Measurements from ENCODE around the gene LUC7L3.

The LUC7L3 gene

DNA sequence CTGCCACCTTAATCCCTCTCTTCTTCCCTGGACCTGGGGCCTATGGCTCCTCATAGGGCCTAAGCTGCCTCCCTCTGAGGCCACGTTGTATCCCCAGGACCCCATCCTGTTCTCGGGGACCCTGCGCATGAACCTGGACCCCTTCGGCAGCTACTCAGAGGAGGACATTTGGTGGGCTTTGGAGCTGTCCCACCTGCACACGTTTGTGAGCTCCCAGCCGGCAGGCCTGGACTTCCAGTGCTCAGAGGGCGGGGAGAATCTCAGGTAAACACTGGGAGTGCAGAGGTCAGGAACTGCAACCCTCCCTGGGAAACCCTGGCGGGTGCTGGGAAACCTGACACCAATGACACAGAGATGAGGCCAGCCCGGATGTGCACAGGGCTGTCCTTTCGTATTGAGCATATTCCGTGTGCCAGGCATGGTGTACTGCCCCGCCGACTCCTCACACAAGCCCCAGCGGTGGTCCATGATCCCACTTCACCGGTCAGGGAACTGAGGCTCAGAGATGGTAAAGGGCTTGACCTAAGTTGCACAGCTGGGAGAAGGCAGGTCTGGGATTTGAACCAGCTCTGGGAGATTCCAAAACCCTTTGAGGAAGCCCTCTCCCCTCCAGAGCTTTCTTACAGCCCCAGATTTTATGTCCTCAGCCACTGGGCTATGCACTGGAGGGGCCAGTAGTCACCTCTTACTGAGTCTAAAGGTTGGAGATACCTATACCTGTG is 34.6 kb upstream of the LUC7L3 start:
- DNase-seq: no peak
- no peaks in the 10 kb centered on the region for H3K27me3 ChIP-seq (ENCODE audit: insufficient read depth, low read depth, severe bottlenecking)
- TF ChIP-seq, protein P1, sequence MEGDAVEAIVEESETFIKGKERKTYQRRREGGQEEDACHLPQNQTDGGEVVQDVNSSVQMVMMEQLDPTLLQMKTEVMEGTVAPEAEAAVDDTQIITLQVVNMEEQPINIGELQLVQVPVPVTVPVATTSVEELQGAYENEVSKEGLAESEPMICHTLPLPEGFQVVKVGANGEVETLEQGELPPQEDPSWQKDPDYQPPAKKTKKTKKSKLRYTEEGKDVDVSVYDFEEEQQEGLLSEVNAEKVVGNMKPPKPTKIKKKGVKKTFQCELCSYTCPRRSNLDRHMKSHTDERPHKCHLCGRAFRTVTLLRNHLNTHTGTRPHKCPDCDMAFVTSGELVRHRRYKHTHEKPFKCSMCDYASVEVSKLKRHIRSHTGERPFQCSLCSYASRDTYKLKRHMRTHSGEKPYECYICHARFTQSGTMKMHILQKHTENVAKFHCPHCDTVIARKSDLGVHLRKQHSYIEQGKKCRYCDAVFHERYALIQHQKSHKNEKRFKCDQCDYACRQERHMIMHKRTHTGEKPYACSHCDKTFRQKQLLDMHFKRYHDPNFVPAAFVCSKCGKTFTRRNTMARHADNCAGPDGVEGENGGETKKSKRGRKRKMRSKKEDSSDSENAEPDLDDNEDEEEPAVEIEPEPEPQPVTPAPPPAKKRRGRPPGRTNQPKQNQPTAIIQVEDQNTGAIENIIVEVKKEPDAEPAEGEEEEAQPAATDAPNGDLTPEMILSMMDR (IDR thresholded peaks at IDR 0.05; ENCODE audit: low read depth, low read length): no peak
- no peaks in the 10 kb centered on the region for H3K9me3 ChIP-seq (ENCODE audit: severe bottlenecking)
- no peaks in the 10 kb centered on the region for H3K36me3 ChIP-seq
- H3K4me3 ChIP-seq (ENCODE audit: low read depth, low read length): no peak overlapping the region
- no peak overlapping the region for H3K27ac ChIP-seq

DNA sequence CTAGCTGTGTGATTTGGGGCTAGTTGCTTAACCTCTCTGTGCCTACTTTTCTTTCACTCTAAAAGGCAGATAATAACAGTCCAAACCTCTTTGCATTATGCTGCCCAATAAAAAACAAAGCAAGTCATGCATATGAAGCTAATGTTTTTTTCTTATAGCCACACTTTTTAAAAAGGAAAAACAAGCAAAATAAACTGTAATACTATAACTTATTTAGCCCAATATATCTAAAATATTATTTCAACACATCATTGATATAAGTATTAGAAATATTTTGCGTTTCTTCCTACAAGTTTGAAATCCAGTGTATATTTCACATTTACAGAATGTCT is 34.1 kb upstream of the LUC7L3 start:
- H3K36me3 ChIP-seq: no peaks in the 10 kb centered on the region
- no peak overlapping the region for H3K4me3 ChIP-seq (ENCODE audit: low read depth, low read length)
- DNase-seq: no peak
- no peaks in the 10 kb centered on the region for H3K27me3 ChIP-seq (ENCODE audit: insufficient read depth, low read depth, severe bottlenecking)
- no peak overlapping the region for H3K27ac ChIP-seq
- H3K9me3 ChIP-seq (ENCODE audit: severe bottlenecking): no peaks in the 10 kb centered on the region
- TF ChIP-seq, protein P1 (IDR thresholded peaks at IDR 0.05; ENCODE audit: low read depth, low read length): no peak

DNA sequence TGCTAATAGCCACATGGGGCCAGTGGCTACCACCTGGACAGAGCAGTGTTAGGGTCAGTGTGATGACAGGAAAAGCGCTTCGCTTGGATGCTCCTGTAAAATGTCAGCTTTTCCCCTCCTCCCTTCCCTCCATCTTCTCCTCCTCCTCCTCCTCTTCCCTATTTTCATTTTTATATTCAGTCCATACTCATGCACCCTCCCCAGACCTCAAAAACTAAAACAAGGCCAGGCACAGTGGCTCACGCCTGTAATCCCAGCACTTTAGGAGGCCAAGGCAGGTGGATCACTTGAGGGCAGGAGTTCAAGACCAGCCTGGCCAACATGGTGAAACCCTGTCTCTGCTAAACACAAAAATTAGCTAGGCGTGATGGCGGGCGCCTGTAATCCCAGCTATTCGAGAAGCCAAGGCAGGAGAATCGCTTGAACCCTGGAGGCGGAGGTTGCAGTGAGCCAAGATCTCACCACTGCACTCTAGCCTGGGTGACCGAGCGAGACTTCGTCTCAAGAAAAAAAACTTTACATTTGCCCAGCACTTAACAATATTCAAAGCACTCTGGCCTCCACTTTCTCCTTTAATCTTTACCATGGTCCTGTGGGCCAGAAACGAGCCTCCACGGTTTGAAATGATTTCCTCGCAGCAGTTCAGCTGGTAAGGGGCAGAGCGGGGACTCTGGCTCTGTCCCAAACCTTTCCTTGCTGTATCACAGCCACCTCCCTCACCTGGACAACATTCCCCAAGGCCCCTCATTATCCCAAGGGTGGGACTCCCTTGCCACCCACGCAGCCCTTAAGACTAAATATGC is 33.5 kb upstream of the LUC7L3 start:
- Histone ChIP-seq H3K36me3 (no peaks in the 10 kb centered on the region), H3K9me3 (ENCODE audit: severe bottlenecking) (no peaks in the 10 kb centered on the region), H3K27ac (no peak overlapping the region), H3K4me3 (ENCODE audit: low read depth, low read length) (no peak overlapping the region), H3K27me3 (ENCODE audit: insufficient read depth, low read depth, severe bottlenecking) (no peaks in the 10 kb centered on the region)
- TF ChIP-seq, protein P1 (IDR thresholded peaks at IDR 0.05; ENCODE audit: low read depth, low read length): no peak
- DNase-seq: no peak

DNA sequence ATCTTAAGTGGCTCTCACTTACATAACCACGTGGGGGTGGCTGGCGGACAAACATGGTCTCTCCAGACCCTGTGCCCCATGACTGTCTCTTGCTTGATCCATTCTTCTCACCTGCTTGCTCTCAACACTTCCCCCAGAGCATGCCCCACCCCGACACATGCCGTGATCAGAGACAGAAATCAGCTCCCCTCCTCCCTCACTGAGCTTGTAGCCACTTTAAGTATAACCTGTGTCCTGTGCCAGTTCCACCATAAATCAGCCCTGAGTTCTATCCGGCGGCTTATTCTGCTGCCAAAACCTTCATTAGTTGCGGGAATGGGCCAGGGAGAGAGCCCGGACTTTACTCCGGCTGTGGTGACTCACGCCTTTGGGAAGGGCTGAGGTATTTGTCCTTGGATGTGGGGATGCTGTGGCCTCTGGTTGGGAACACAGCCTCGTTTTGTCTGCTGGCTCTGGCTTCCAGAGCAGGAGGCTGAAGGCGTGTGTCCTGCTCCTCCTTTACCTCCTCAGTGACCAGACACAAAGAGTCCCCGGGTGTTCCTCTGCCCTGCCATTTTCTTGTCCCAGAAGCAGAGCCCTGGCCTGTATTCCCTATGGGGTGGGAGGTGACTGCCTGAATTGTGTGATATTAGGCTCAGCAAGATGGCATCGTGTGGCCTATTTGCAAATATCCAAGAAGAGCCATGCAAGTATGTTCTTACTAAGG is 32.8 kb upstream of the LUC7L3 start:
- Histone ChIP-seq H3K27me3 (ENCODE audit: insufficient read depth, low read depth, severe bottlenecking) (no peaks in the 10 kb centered on the region), H3K9me3 (ENCODE audit: severe bottlenecking) (no peaks in the 10 kb centered on the region), H3K4me3 (ENCODE audit: low read depth, low read length) (no peak overlapping the region), H3K36me3 (no peaks in the 10 kb centered on the region), H3K27ac (no peak overlapping the region)
- no peak for DNase-seq
- TF ChIP-seq, protein P1 (IDR thresholded peaks at IDR 0.05; ENCODE audit: low read depth, low read length): no peak

DNA sequence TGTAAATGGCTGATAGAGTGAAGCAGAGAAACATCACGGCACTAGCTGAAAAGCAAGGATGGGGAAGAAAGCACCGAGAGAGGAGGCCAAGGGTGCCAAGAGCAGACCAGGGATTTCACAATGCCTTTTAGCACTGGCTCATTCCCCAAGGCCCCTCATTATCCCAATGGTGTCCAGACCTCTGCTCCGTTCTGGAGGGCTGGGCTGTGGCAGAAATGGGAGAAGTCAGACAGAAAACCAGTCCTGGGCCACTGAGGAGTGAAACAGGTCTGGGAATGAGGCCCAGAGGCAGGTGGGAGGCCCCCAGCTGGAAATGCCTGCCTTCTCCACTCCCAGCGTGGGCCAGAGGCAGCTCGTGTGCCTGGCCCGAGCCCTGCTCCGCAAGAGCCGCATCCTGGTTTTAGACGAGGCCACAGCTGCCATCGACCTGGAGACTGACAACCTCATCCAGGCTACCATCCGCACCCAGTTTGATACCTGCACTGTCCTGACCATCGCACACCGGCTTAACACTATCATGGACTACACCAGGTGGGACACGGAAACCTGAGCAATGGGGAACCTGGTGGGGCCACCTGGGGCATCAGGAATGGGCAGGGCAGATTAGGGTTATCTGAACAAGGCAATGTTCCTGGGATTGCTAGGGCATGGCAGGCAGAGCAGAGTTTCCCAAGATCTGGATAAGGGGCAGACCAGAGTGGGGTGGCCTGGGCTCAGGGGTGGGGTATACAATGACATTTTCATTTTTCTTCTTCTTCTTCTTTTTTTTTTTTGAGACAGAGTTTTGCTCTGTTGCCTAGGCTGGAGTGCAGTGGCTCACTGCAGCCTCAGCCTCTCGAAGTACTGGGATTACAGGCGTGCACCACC is 32.0 kb upstream of the LUC7L3 start:
- Histone ChIP-seq H3K9me3 (ENCODE audit: severe bottlenecking) (no peaks in the 10 kb centered on the region), H3K36me3 (peaks cover 2% of the 10 kb centered on the region; the same call in 1 of the 2 replicates), H3K4me3 (ENCODE audit: low read depth, low read length) (no peak overlapping the region), H3K27ac (no peak overlapping the region), H3K27me3 (ENCODE audit: insufficient read depth, low read depth, severe bottlenecking) (no peaks in the 10 kb centered on the region)
- DNase-seq: no peak
- TF ChIP-seq, protein P1 (IDR thresholded peaks at IDR 0.05; ENCODE audit: low read depth, low read length): no peak
